ENCODE results near the gene TENM4. TPM values are rescaled to one million over a fixed set of nuclear protein-coding genes. Genes with fewer than 3 reads are reported as not detected.

The TENM4 gene
- 0.65 TPM for total RNA-seq (2013)
- polyA plus RNA-seq (1 to 10 TPM in 1 of 3 donors, under 1 TPM in 1, not detected in 1; 0.31 to 1.7 TPM), polyA minus RNA-seq (4.7 and 4.9 TPM in 2 replicates), total RNA-seq (0.46 to 12.7 (median 3.6) reads per million in 11 experiments)

- intact Hi-C loops (cut with micrococcal nuclease) = no loop called here
- peaks cover 33 to 52% of the 10 kb centered on the region in 2 donors for H3K4me1 ChIP-seq (ENCODE audit: control insufficient read depth in 1 of 2, insufficient read depth in 2 of 2, low read length in 2 of 2)
- H3K9ac ChIP-seq (ENCODE audit: insufficient read depth, low read length, poor library complexity, severe bottlenecking) = peak within 1 kb of the TSS; percentile 66
- H3K36me3 ChIP-seq (replicated peaks in 1 of 2; ENCODE audit: control insufficient read depth in 1 of 2, insufficient read depth in 2 of 2, low read length in 2 of 2) = no peaks in the 10 kb centered on the region
- peaks cover 68 to 95% (median 88%) of the 10 kb centered on the region in 3 donors for H3K27me3 Mint-ChIP-seq (ENCODE audit: low read depth in 3 of 3)
- under 1% methylated on average over 67 of the region's 74 CpGs for WGBS (ENCODE audit: insufficient coverage)
- H3K4me3 Mint-ChIP-seq = peak within 1 kb of the TSS; percentile 83 to 96
- TF ChIP-seq, protein P1, sequence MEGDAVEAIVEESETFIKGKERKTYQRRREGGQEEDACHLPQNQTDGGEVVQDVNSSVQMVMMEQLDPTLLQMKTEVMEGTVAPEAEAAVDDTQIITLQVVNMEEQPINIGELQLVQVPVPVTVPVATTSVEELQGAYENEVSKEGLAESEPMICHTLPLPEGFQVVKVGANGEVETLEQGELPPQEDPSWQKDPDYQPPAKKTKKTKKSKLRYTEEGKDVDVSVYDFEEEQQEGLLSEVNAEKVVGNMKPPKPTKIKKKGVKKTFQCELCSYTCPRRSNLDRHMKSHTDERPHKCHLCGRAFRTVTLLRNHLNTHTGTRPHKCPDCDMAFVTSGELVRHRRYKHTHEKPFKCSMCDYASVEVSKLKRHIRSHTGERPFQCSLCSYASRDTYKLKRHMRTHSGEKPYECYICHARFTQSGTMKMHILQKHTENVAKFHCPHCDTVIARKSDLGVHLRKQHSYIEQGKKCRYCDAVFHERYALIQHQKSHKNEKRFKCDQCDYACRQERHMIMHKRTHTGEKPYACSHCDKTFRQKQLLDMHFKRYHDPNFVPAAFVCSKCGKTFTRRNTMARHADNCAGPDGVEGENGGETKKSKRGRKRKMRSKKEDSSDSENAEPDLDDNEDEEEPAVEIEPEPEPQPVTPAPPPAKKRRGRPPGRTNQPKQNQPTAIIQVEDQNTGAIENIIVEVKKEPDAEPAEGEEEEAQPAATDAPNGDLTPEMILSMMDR (IDR thresholded peaks at IDR 0.05) = no peak
- peak within 1 kb of the TSS; percentile 57 to 97 (median 86) for H3K27ac Mint-ChIP-seq
- peaks cover 0 to 43% (median 34%) of the 10 kb centered on the region in 7 donors for H3K9me3 Mint-ChIP-seq
- peaks cover 41% of the 10 kb centered on the region for H3K4me1 Mint-ChIP-seq
- DNase-seq = peak; percentile 32 to 38 (median 37)
- peaks cover 16% of the 10 kb centered on the region for H4K20me1 ChIP-seq (ENCODE audit: insufficient read depth, low read length)
- H3K79me2 ChIP-seq (ENCODE audit: insufficient read depth, low read length) = no peaks in the 10 kb centered on the region
- peaks cover 10 to 11% of the 10 kb centered on the region in 2 donors for H3K36me3 Mint-ChIP-seq
- peaks cover 4 to 49% of the 10 kb centered on the region in 2 donors for H3K9me3 ChIP-seq (replicated peaks in 1 of 2; ENCODE audit: control insufficient read depth in 1 of 2, insufficient read depth in 1 of 2, low read length in 2 of 2)
- peak within 1 kb of the TSS; percentile 74 for H2AFZ ChIP-seq (ENCODE audit: insufficient read depth, low read depth, low read length, poor library complexity, severe bottlenecking)
- H3K4me3 ChIP-seq (replicated peaks in 1 of 3; ENCODE audit: low read depth in 2 of 3, low read length in 3 of 3) = peak within 1 kb of the TSS; percentile 35 to 75 (median 40)
- peak within 1 kb of the TSS; percentile 52 to 85 for H3K27ac ChIP-seq (ENCODE audit: low read depth in 1 of 2, low read length in 2 of 2)
- peak within 1 kb of the TSS; percentile 81 for H3K4me2 ChIP-seq (replicated peaks; ENCODE audit: extremely low read depth, low read length, poor library complexity, severe bottlenecking)
- peaks cover 69 to 93% of the 10 kb centered on the region in 2 donors for H3K27me3 ChIP-seq (ENCODE audit: control insufficient read depth in 2 of 2, insufficient read depth in 2 of 2, low read length in 2 of 2)
Measured at GRCh38 chr11:79440571-79441460, at the start of gene TENM4. TENM4 (minus strand) TSS chr11:79441030; CDS start chr11:79069944, 371,086 bp downstream.

GRCh38 chr11:79488286-79488685 is 47.5 kb upstream of the TENM4 start:
- H3K9me3 ChIP-seq (replicated peaks in 1 of 2; ENCODE audit: control insufficient read depth in 1 of 2, insufficient read depth in 1 of 2, low read length in 2 of 2) = no peaks in the 10 kb centered on the region
- H4K20me1 ChIP-seq (ENCODE audit: insufficient read depth, low read length) = no peaks in the 10 kb centered on the region
- peaks cover 2 to 11% of the 10 kb centered on the region in 2 donors for H3K27me3 ChIP-seq (ENCODE audit: control insufficient read depth in 2 of 2, insufficient read depth in 2 of 2, low read length in 2 of 2)
- no peak for DNase-seq
- no peak overlapping the region for H3K4me3 ChIP-seq (replicated peaks in 1 of 3; ENCODE audit: low read depth in 2 of 3, low read length in 3 of 3)
- H3K9ac ChIP-seq (ENCODE audit: insufficient read depth, low read length, poor library complexity, severe bottlenecking) = no peak overlapping the region
- Mint-ChIP-seq H3K36me3 (no peaks in the 10 kb centered on the region), H3K27ac (no peak overlapping the region), H3K9me3 (peaks cover 0 to 3% (median 0%) of the 10 kb centered on the region in 7 donors), H3K4me3 (no peak overlapping the region), H3K27me3 (ENCODE audit: low read depth in 3 of 3) (peaks cover 0 to 16% (median 4%) of the 10 kb centered on the region in 3 donors), H3K4me1 (peaks cover 3% of the 10 kb centered on the region)
- no peaks in the 10 kb centered on the region for H3K79me2 ChIP-seq (ENCODE audit: insufficient read depth, low read length)
- H3K27ac ChIP-seq (ENCODE audit: low read depth in 1 of 2, low read length in 2 of 2) = no peak overlapping the region
- no peaks in the 10 kb centered on the region for H3K36me3 ChIP-seq (replicated peaks in 1 of 2; ENCODE audit: control insufficient read depth in 1 of 2, insufficient read depth in 2 of 2, low read length in 2 of 2)
- intact Hi-C loops (cut with micrococcal nuclease) = no loop called here
- no peak overlapping the region for H2AFZ ChIP-seq (ENCODE audit: insufficient read depth, low read depth, low read length, poor library complexity, severe bottlenecking)
- TF ChIP-seq, protein P1 (IDR thresholded peaks at IDR 0.05) = no peak
- H3K4me1 ChIP-seq (ENCODE audit: control insufficient read depth in 1 of 2, insufficient read depth in 2 of 2, low read length in 2 of 2) = peaks cover 0 to 3% of the 10 kb centered on the region in 2 donors
- WGBS (ENCODE audit: insufficient coverage) = no CpG with 5 or more reads among the region's 4 CpGs
- no peak overlapping the region for H3K4me2 ChIP-seq (replicated peaks; ENCODE audit: extremely low read depth, low read length, poor library complexity, severe bottlenecking)

Measured in CD14-positive monocyte (primary cell).